Activated naive CD8-positive, alpha-beta T cell treated with anti-CD3 and anti-CD28 coated beads for 36 hours (primary cell): ENCODE results near the gene ASXL1. TPM values are rescaled to one million over a fixed set of nuclear protein-coding genes. Genes with fewer than 3 reads are reported as not detected.
"Not testable (repeated sequence)": the region's sequence is repeated elsewhere in the genome, so short reads cannot be mapped to it uniquely, and the experiment has no call there.

Source experiments
- DNase-seq: peaks from one replicate; pipeline ENCODE4 v3.0.0; 2021
- H3K27ac Mint-ChIP-seq: one replicate; pipeline ENCODE4 v1.8.0; 2022; ENCODE audit warnings: mild to moderate bottlenecking, moderate library complexity, mixed read lengths
- H3K27me3 Mint-ChIP-seq: one replicate; pipeline ENCODE4 v1.8.0; 2022; ENCODE audit warnings: mild to moderate bottlenecking, mixed read lengths
- H3K36me3 Mint-ChIP-seq: one replicate; pipeline ENCODE4 v1.8.0; 2021; ENCODE audit warnings: mild to moderate bottlenecking, mixed read lengths
- H3K4me1 Mint-ChIP-seq: one replicate; pipeline ENCODE4 v1.8.0; 2021; ENCODE audit warnings: mixed read lengths
- H3K4me3 Mint-ChIP-seq: one replicate; pipeline ENCODE4 v1.8.0; 2022; ENCODE audit warnings: mild to moderate bottlenecking, moderate library complexity, mixed read lengths
- H3K9me3 Mint-ChIP-seq: one replicate; pipeline ENCODE4 v1.8.0; 2022; ENCODE audit warnings: mixed read lengths
- total RNA-seq, 2 experiments: library from RNA; stranded (reverse); gene quantifications; one replicate each; pipeline ENCODE4 v1.2.3, GENCODE V29; 2021

The ASXL1 gene
- total RNA-seq, 2 experiments from 2014 or later: 97.5 to 100 TPM

GRCh38 chr20:32462900-32463641, 104.9 kb downstream of the ASXL1 start:
- no peaks in the 10 kb centered on the region for H3K9me3 Mint-ChIP-seq
- H3K4me3 Mint-ChIP-seq: no peak overlapping the region
- H3K27ac Mint-ChIP-seq: no peak overlapping the region
- no peaks in the 10 kb centered on the region for H3K27me3 Mint-ChIP-seq
- H3K4me1 Mint-ChIP-seq: peaks cover under 1% of the 10 kb centered on the region
- H3K36me3 Mint-ChIP-seq: no peaks in the 10 kb centered on the region
- no peak for DNase-seq

DNA sequence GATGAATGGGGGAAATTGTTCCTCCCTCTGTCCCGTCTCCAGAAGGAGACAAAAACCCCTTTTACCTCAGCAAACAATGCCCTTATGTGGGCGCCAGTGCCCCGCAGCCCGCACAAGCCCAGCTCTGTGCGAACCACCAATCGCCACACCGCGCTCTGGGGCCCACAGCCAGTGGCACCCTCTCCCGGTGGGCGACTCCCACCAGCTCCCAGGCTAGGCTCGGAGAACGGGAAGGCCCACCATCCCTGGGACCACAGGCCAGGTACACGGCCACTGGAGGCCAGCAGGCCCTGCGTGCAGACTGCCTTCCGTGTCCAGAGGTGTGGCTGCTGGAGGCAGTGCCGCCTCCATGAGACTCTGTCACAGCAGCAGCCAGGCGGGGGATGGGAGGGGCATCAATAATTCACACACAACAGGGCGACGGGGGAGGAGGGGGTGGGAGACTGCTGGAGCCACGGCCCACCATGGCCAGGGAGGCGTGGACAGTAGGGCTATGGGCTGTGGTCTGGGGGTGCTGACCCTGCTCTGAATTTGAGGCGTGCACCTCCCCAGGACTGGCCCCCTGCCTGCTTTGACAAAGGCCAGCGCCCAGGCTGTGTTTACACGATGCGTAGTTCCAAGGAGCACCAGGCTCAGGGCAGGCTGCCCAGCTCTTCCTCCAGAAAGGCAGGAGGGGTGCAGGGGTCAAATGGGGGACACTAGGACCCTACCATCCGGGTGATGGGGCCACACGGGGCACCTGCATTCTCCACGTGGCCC, 105.7 kb downstream of the ASXL1 start:
- H3K27me3 Mint-ChIP-seq: no peaks in the 10 kb centered on the region
- no peaks in the 10 kb centered on the region for H3K4me1 Mint-ChIP-seq
- H3K27ac Mint-ChIP-seq: no peak overlapping the region
- no peaks in the 10 kb centered on the region for H3K36me3 Mint-ChIP-seq
- no peak overlapping the region for H3K4me3 Mint-ChIP-seq
- DNase-seq: no peak
- no peaks in the 10 kb centered on the region for H3K9me3 Mint-ChIP-seq

- H3K36me3 Mint-ChIP-seq: no peaks in the 10 kb centered on the region
- H3K9me3 Mint-ChIP-seq: no peaks in the 10 kb centered on the region
- H3K27me3 Mint-ChIP-seq: no peaks in the 10 kb centered on the region
- DNase-seq: no peak
- H3K27ac Mint-ChIP-seq: no peak overlapping the region
- H3K4me1 Mint-ChIP-seq: no peaks in the 10 kb centered on the region
- no peak overlapping the region for H3K4me3 Mint-ChIP-seq
Observed at GRCh38 chr20:32464401-32465091, 106.4 kb downstream of the ASXL1 start.

DNA sequence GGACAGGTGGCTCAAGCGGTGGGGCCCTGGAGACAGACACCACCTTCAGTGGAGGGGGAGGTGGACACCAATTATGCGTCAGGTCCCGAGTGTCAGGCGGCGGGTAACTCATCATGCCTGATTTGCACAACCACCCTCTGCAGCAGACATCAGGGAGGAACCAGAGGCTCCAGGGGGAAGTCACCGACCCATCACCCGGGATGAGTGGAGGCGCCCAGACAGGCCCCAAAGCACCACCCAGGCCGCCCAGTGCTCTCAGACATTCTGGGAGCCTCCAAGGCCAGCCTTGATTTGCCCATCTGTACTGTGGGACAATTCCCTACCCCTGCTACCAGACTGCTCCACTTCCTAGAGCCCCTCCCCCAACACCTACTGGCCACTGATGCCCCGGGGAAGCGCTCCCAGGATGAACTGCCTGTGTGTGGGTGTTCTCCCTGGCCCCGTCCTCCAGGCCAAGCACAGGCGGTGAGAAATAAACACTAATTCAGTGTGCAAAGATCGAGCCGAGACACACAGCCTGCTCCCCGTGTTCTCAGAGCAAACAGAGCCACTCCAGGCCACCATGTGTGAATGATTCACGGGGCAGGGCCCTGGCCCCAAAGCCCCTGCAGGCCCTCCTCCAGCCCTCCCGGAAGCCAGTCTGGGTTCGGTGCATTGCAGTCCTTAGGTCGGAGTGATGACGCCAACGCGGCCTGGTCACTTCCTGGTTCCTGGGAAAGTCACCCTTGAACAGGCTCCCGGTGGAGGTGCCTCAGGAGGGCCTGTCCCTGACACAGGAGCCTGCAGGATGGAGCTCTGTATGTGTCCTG, 107.2 kb downstream of the ASXL1 start:
- DNase-seq: no peak
- H3K4me3 Mint-ChIP-seq: no peak overlapping the region
- H3K4me1 Mint-ChIP-seq: peaks cover 4% of the 10 kb centered on the region
- no peaks in the 10 kb centered on the region for H3K36me3 Mint-ChIP-seq
- H3K9me3 Mint-ChIP-seq: no peaks in the 10 kb centered on the region
- no peaks in the 10 kb centered on the region for H3K27me3 Mint-ChIP-seq
- H3K27ac Mint-ChIP-seq: no peak overlapping the region

DNA sequence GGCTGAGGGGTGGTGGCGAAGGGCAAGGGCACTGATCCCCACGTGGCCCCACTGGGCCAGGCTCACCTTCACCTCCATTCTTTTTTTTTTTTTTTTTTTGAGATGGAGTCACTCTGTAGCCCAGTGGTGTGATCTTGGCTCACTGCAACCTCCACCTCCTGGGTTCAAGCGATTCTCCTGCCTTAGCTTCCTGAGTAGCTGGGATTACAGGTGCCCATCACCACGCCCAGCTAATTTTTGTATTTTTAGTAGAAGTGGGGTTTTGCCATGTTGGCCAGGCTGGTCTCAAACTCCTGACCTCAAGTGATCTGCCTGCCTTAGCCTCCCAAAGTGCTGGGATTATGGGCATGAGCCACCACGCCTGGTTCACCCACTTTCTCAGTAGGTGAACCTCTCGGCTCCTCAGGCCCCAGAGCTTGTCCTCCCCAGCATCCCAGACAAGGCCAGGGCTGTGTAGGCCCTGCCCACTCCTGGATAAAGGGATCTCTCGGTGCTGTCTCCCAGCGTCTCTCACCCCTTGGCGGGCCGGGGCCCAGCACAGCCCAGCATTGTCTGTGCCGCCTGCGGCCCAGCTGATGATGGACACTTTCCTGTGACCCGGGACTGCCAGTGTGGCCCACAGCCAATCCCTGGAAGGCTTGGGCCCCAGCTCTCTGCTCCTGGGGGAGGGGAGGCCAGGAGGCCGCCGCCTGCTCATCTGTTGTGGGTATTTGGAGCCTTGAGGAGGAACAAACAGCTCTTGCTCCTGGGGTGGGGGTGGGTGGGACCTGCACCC, 108.0 kb downstream of the ASXL1 start:
- not testable (repeated sequence) for H3K36me3 Mint-ChIP-seq, H3K4me1 Mint-ChIP-seq, H3K9me3 Mint-ChIP-seq, DNase-seq, H3K27me3 Mint-ChIP-seq, H3K4me3 Mint-ChIP-seq
- H3K27ac Mint-ChIP-seq: peak overlapping the region; percentile 29

DNA sequence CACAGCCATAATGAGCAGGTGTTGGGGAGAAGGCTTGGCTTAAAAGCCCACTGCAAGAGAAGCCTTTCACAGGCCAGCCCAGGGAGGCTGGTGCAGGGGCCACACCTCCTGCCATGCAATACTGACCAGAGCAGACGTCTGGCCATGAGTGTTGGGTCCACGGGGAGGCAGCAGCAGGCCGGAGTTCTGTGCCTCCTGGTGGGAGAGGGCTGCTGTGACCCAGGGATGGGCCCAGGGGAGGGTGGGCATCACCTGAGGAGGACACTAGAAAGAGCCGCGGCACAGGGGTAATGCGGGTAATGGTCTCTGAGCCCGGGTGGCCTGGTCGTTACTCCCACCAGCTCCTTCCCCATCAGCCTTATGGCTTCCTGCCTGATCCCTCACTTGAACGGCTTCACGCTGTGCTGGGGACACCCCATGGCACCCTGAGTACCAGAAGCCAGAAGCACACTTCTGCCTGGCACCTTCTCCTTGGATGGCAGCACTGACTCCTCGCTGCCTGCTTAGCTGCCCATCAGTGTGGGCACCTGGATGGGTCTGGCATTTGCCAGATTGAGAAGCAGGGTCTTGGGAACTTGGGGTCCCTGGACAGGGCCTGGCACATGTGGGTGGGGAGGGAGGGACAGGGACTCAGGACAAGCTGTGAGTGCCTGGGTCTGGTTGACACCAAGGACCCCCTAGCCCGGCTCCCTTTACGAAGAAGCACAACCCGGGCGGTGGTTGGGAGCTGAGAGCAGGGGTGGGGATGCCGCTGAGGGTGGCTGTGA, 108.8 kb downstream of the ASXL1 start:
- Mint-ChIP-seq H3K27me3 (no peaks in the 10 kb centered on the region), H3K4me3 (no peak overlapping the region), H3K9me3 (no peaks in the 10 kb centered on the region), H3K4me1 (peaks cover 7% of the 10 kb centered on the region), H3K27ac (no peak overlapping the region), H3K36me3 (no peaks in the 10 kb centered on the region)
- DNase-seq: no peak

DNA sequence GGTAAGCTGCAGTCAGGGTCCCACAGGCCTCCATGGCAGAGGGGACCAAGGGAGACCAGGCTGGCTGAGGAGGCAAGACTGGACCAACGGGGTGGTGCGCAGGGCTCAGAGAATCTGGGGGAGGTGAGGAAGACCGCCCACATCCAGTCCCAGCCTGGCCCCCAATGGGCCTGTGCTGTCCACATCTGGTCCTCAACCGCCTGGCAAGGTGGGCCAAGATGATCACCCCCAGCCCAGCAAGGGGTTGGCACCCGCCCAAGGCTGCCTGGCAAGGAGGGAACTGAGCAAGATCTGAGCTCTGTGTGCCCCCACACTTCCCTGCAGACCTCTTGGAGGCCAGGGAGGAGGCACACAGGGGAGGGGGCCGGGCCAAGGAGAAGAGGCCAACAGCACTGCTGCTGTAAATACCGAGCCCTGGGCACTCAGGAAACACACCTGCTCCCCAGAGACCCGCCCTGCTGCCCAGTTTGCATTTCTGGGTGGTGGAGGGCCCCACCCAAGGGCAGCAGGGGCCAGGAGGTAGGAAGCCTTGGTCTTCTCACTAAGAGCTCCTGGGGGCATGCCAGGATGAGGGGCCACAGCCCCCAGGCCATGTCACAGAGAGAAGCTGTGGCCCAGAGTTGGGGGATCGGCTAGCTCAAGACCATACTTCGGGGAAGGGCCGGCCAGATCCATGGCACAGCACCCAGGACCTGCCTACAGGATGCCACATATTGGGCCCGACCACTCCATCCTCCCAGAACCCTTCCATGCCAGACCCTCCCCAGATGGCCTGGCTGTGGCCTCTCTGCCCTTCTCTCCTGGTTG, 109.6 kb downstream of the ASXL1 start:
- H3K27ac Mint-ChIP-seq: peak overlapping the region; percentile 69
- H3K4me3 Mint-ChIP-seq: no peak overlapping the region
- peaks cover 7% of the 10 kb centered on the region for H3K4me1 Mint-ChIP-seq
- no peak for DNase-seq
- H3K36me3 Mint-ChIP-seq: no peaks in the 10 kb centered on the region
- no peaks in the 10 kb centered on the region for H3K27me3 Mint-ChIP-seq
- no peaks in the 10 kb centered on the region for H3K9me3 Mint-ChIP-seq

DNA sequence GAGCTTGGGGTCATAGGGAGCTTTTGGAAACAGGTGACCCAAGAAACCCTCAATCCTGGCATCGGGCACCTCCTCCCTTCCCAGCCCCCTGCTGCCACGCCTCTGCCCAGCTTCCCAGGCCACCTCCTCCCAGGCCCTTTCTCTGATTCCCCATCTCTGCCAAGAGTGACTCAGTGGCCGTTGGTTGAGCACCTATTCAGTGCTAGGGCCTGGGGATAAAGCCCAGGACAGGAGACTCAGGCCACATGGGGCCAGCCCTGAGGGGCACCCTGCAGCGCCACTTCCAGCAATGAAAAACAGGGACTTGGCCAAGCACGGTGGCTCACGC, 110.1 kb downstream of the ASXL1 start:
- no peak overlapping the region for H3K4me3 Mint-ChIP-seq
- no peaks in the 10 kb centered on the region for H3K27me3 Mint-ChIP-seq
- no peaks in the 10 kb centered on the region for H3K9me3 Mint-ChIP-seq
- no peak for DNase-seq
- no peak overlapping the region for H3K27ac Mint-ChIP-seq
- peaks cover 7% of the 10 kb centered on the region for H3K4me1 Mint-ChIP-seq
- no peaks in the 10 kb centered on the region for H3K36me3 Mint-ChIP-seq

- H3K9me3 Mint-ChIP-seq: no peaks in the 10 kb centered on the region
- H3K27me3 Mint-ChIP-seq: no peaks in the 10 kb centered on the region
- no peak for DNase-seq
- H3K36me3 Mint-ChIP-seq: no peaks in the 10 kb centered on the region
- peaks cover 10% of the 10 kb centered on the region for H3K4me1 Mint-ChIP-seq
- no peak overlapping the region for H3K27ac Mint-ChIP-seq
- H3K4me3 Mint-ChIP-seq: no peak overlapping the region
Observed at GRCh38 chr20:32468860-32469259, 110.7 kb downstream of the ASXL1 start.

DNA sequence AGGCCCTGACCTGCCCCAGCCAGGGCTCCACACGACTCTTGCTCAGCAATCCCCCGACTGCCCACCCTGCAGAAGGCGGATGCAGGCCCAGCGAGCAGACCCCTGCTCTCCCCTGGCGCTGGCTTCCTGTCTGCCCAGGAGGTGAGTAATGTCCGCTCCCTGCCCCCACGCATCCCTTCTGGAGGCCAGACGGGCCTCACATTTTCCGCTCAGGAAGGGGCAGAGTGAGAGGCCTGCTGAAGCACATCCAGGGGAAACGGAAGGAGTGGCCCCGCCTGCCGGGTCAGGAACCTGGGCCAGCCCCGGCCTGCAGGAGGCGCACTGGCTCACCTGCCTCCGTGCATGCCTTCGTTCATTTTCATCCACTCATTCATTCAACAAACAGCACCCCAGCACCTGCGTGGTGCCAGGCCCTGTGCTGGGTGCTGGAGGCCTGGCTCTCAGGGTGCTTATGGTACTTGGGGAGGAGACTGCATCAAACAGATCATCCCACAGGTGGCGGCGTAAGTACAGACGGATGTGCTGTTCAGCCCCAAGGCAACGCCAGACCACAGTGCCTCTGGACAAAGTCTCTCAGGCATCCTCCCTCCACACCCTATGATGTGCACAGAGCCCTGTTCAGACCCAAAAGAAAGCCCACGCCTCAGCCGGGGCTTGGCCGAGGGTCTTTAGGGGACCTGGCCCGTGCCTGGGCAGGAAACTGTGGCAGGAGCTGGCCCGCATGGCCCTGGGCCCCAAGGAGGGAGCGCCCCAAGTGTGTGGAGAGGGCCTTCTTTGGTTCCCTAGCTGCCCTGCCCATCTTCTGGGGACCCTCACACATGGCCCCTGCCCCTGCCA, 112.1 kb downstream of the ASXL1 start:
- Mint-ChIP-seq H3K36me3 (no peaks in the 10 kb centered on the region), H3K9me3 (no peaks in the 10 kb centered on the region), H3K27me3 (no peaks in the 10 kb centered on the region), H3K4me1 (peaks cover 10% of the 10 kb centered on the region), H3K4me3 (no peak overlapping the region), H3K27ac (peak overlapping the region; percentile 30)
- no peak for DNase-seq

DNA sequence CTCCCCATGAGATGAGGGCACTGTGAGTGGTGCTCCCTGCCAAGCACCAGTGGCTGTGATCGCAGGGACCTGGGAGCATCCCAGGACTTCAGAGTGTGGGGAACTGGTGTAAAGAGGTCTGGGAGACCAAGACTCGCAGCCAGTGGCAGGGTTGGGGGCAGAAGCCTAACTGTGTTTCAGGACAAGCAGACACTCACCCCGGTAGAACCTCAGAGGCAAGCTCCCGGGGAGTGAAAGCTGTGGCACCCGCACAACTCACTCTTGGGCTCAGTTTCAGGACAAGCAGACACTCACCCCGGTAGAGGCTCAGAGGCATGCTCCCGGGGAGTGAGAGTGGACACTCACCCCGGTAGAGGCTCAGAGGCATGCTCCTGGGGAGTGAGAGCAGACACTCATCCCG, 112.8 kb downstream of the ASXL1 start:
- no peaks in the 10 kb centered on the region for H3K27me3 Mint-ChIP-seq
- no peak overlapping the region for H3K4me3 Mint-ChIP-seq
- DNase-seq: no peak
- H3K4me1 Mint-ChIP-seq: peaks cover 15% of the 10 kb centered on the region
- no peaks in the 10 kb centered on the region for H3K9me3 Mint-ChIP-seq
- no peaks in the 10 kb centered on the region for H3K36me3 Mint-ChIP-seq
- H3K27ac Mint-ChIP-seq: peak overlapping the region; percentile 16

- no peaks in the 10 kb centered on the region for H3K9me3 Mint-ChIP-seq
- peak overlapping the region; percentile 1 for H3K27ac Mint-ChIP-seq
- H3K4me1 Mint-ChIP-seq: peaks cover 32% of the 10 kb centered on the region
- no peak overlapping the region for H3K4me3 Mint-ChIP-seq
- H3K36me3 Mint-ChIP-seq: no peaks in the 10 kb centered on the region
- H3K27me3 Mint-ChIP-seq: no peaks in the 10 kb centered on the region
- no peak for DNase-seq
Observed at GRCh38 chr20:32472581-32473207, 114.6 kb downstream of the ASXL1 start.
